CD4-positive, alpha-beta T cell treated with Interleukin-10 for 1 hour (primary cell): ENCODE data around the gene HMGCS1.
"Not testable (repeated sequence)": the region's sequence is repeated elsewhere in the genome, so short reads cannot be mapped to it uniquely, and the experiment has no call there.

Source experiments
- DNase-seq: peaks from one replicate; pipeline ENCODE4 v3.0.0-alpha.2; 2020

Gene HMGCS1

GRCh38 chr5:43312076-43312661 is 1.0 kb downstream of the HMGCS1 start:
- no peak for DNase-seq

DNA sequence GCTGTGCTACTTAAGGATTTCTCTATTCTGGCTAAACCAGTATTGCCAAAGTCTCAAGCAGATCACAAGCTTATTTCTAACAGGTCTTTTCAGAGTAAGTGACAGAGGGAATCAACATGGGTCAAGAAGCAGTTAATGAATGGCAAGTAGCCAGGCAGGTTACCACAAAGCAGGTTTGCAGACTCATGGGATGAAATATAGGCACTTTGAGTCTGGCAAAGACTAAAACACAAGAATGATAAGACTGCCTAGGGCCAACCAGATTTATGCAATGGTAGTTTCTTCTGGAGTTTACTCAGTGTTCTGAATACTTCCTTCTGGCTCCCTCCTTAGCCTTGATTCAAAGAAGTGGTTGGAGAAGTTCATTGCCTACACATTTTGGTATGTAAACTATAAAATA is 3.6 kb downstream of the HMGCS1 start:
- DNase-seq: no peak

GRCh38 chr5:43309122-43309521 is 4.1 kb downstream of the HMGCS1 start:
- no peak for DNase-seq

GRCh38 chr5:43306954-43307353 is 6.3 kb downstream of the HMGCS1 start:
- DNase-seq: not testable (repeated sequence)

- DNase-seq: peak; percentile 68
Observed at GRCh38 chr5:43305948-43306565, 7.2 kb downstream of the HMGCS1 start.

DNA sequence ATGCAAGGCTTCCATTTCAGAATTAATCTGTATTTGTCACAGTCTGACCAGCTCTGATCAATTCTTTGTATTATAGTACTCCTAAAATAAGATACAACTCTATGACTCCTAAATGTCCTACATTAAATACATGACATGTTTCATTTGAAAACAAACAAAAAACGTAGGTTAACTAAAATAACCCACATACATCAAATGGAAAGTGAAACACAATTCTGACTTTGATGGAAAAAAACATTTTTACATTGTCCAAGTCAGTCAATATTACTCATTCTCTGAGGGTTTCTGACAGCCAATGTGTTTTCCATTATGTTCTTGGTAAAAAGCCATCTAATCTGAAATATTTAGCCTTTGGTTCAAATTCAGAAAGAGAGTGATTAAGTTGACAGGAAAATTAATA is 8.7 kb downstream of the HMGCS1 start:
- DNase-seq: peak; percentile 22

DNA sequence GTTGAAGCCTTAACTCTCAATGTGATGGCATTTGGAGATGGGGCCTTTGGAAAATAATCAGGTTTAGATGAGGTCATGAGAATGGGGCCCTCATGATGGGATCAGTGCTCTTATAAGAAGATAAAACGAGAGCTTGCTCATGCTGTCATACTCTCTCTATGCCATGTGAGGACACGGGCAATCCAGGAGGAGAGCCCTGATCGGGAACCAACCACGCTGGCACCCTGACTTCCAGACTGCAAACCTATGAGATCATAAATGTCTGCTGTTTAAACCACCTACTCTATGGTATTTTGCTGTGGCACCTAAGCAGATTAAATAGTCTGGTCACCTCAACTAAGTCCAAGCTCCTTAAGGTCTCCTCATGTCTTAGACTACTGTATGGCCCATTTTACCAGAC is 10.0 kb downstream of the HMGCS1 start:
- DNase-seq: no peak

DNA sequence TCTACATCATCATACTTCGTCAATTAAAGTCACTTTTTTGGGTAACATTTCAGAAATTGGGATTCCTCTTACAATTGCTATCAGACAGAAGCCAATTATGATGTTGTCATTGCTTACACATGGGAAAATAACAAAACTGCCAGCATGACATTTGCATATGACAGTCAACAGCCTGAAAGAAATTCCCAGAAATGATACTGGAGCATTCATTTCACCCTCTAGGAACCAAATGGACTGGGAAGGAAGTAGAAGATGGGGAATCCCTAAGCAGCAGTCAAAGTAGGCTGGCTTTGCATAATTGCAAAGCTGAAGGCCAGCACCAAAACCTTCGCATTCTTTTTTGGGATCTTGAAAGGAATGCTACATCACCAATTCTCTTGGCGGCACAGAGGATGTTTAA is 10.7 kb downstream of the HMGCS1 start:
- DNase-seq: no peak

GRCh38 chr5:43301653-43302091 is 11.5 kb downstream of the HMGCS1 start:
- DNase-seq: no peak

DNA sequence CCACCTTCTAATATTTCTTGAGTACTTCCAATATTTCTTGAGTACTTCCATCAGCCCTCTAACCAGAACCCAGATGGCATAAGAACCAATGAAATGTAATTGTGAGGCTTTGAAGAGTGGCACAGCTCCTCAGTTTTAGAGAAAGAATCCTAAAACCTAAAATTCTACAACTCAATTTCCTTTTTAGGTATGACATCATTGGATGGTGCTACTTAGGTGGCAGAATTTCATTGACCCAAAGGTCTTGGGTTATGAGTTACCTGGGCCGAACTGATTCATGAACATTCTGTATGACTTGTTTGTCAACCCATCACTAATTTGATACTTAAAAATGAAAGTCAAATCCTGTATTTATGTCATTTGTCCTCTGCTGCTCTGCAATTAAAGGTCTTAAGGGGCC is 13.1 kb downstream of the HMGCS1 start:
- no peak for DNase-seq

DNA sequence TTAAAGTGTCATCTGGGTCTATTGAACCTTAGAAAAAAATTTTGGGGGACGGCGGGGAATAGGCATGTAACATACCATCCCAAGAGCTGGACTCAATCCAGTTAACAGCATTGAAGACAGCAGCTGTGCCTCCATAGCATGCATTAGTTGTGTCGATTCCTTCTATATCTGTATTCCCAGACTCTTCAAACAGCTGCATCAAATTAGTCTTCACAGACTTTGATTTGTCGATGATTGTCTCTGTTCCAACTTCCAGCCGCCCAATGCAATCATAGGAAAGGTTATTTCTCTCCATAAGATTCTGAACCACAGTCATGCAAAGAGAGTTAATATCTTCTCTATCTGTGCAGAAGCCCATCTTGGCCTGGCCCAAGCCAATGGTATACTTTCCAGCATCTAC is 14.8 kb downstream of the HMGCS1 start:
- DNase-seq: no peak

DNA sequence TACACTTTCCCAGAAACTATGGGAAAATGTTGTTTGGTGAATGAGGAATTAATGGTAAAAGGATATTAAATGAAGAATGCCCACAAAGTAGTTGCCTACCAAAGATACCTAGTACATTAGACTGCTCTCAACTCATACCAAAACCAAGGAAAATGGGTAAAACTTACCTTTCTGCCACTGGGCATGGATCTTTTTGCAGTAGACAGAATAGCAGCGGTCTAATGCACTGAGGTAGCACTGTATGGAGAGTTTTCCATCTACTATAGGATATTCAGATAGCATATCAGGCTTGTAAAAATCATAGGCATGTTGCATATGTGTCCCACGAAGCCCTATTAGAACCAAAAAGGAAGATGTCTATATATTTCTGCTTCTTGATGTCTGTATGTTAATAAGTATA is 16.4 kb downstream of the HMGCS1 start:
- DNase-seq: no peak

GRCh38 chr5:43295202-43295601 is 18.0 kb downstream of the HMGCS1 start:
- DNase-seq: no peak

DNA sequence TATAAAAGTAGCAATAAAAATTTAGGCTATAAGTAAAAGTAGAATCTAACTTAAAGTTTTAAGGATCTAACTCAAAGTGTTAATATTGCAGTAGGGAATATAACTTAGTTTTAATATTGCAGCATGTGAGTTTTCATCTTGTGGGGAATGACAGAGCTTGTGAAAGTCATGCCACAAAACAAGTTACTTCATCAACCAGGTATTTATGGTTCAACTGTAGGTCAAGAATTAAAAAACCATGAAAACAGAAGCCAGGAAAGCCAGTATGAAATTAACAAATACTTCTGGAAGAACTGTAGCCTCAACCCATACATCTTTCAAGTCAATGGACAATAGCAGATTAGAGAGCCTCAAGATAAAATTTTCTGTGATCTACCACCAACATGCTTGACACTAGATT is 19.0 kb downstream of the HMGCS1 start:
- DNase-seq: no peak

DNA sequence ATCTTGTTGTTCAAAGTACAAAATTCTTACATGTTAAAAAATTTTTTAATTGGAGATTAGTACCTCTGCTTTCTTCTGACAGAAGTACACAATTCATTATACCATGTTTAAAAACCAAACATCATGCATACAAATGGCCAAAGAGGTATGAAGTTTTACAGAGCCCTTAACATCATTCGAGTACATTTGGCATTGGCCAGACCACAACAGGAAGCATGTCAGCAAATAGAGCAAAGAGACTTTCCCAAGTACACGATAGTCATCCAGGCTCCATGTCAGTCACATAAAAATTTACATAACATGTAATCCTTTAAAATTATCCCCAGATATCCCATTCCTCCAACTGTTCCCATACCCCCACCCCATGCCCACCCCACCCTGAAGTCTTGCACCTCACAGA is 22.5 kb downstream of the HMGCS1 start:
- no peak for DNase-seq

- no peak for DNase-seq
Observed at GRCh38 chr5:43288269-43288831, 24.9 kb downstream of the HMGCS1 start.

- no peak for DNase-seq
Observed at GRCh38 chr5:43287493-43287892, 25.7 kb downstream of the HMGCS1 start.

- peak; percentile 20 for DNase-seq
Observed at GRCh38 chr5:43286623-43287022, 26.6 kb downstream of the HMGCS1 start.

GRCh38 chr5:43281840-43282658 is 31.2 kb downstream of the HMGCS1 start:
- no peak for DNase-seq

GRCh38 chr5:43279548-43280274 is 33.5 kb downstream of the HMGCS1 start:
- no peak for DNase-seq

DNA sequence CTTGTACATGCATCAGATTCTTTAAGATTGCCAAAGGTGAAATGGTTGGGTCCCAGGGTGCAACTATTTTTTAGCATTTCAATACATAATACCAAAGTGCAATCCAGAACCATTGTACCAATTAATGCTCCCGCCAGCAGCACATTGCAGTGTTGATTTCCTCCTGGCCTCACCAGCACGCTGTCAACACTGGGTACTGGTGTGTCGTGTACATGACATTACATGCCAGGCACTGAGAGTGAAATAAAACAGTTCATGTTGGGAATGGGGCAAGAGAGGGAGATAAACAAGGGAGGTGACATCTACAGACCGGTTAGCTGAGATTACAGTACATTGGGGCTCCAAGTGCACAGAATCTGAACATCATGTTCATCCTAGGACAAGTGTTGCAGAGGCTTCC is 37.8 kb downstream of the HMGCS1 start:
- DNase-seq: no peak

- DNase-seq: no peak
Observed at GRCh38 chr5:43274435-43275114, 38.6 kb downstream of the HMGCS1 start.

DNA sequence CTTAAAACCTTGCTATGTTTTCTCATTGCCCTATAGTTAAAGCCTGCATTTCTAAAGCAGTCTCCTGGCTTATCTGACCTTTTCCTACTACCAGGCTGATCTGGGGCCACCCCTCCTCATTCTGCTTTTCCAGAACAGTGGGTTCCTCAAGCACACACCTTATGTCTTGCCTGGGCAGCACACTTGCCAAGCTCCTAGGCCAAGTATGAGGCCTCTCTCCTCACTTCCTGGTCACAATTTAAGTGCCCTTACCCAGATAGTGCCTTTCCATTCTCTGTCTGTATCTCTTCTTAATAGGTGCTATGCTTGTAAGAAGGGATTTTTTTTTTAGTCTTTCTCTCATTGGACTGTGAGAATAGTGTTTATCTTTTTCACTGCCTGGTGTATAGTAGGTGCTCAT is 39.7 kb downstream of the HMGCS1 start:
- no peak for DNase-seq
